HCT116 (cell line): ENCODE measurements around the gene ERBB2. TPM values are rescaled to one million over a fixed set of nuclear protein-coding genes. Genes with fewer than 3 reads are reported as not detected.

Experiments used
- ATAC-seq: fragments of 200-7000 bp; cut with Tn5 transposase; 2 replicates; pipeline ENCODE4 v1.9.1; 2020; ENCODE audit warnings: mild to moderate bottlenecking, moderate library complexity
- BruUV-seq: library from RNA; stranded (reverse); fragments of 400-500 nt; replicated peaks from 2 replicates; lab custom pipeline; 2021; lab: Mats Ljungman, UMichigan
- CTCF ChIA-PET: fragments of 300-600 bp; sonication (Branson Sonifier 250); formaldehyde crosslinking; loops from one replicate; lab custom pipeline; 2021; ENCODE audit warnings: antibody characterized with exemption; lab: Charles Lee
- POLR2A ChIA-PET: fragments of 300-600, 350-600 bp; sonication (Branson Sonifier 250); formaldehyde crosslinking; loops from one replicate; lab custom pipeline; 2021; ENCODE audit warnings: antibody characterized with exemption; lab: Charles Lee
- RAD21 ChIA-PET, 2 experiments: fragments of 300-600 bp; sonication (Branson Sonifier 250); formaldehyde crosslinking; loops; one replicate each; lab custom pipeline; 2023; ENCODE audit warnings: low total read pairs in 2 of 2; ENCODE audit not compliant: uncharacterized antibody in 2 of 2, unreplicated experiment in 2 of 2, low non-redundant PET in 1 of 2; lab: Charles Lee
- DNase-seq: peaks from one replicate; pipeline ENCODE4 v3.0.0-alpha.2; 2010; ENCODE audit warnings: low read depth, low spot score
- H2AFZ ChIP-seq: fragments of 200-600 bp; shearing (Covaris generic), sonication (generic); 2 replicates; pipeline ENCODE4 v1.6.1; 2017; ENCODE audit warnings: low read depth, mixed run types, mixed read lengths, antibody characterized with exemption, low read length; ENCODE audit not compliant: poor library complexity, severe bottlenecking
- H3K27ac ChIP-seq: 2 replicates; pipeline ENCODE4 v1.5.1; 2012; ENCODE audit warnings: low read depth, low read length
- H3K27me3 ChIP-seq: fragments of 200-600 bp; sonication (generic); 2 replicates; pipeline ENCODE4 v1.6.1; 2016; ENCODE audit warnings: mixed run types, low read length, mixed read lengths; ENCODE audit not compliant: insufficient read depth
- H3K36me3 ChIP-seq, 2 experiments: fragments of 200-500 bp in 1 of 2; fragments of 200-600 bp in 1 of 2; sonication (Bioruptor generic) in 1 of 2; sonication (generic) in 1 of 2; 2 replicates each; pipeline versions ENCODE4 v1.5.1 to v1.6.1; 2014 to 2016; ENCODE audit warnings: low read length in 2 of 2, inconsistent platforms in 1 of 2, mixed read lengths in 1 of 2, mixed run types in 1 of 2; ENCODE audit not compliant: insufficient read depth in 2 of 2, control insufficient read depth in 1 of 2
- H3K4me1 ChIP-seq, 2 experiments: fragments of 200-600 bp in 1 of 2; sonication (generic) in 1 of 2; 2 replicates each; pipeline versions ENCODE4 v1.5.1 to v1.6.1; 2012 to 2017; ENCODE audit warnings: low read length in 2 of 2, inconsistent platforms in 1 of 2, mild to moderate bottlenecking in 1 of 2, mixed read lengths in 1 of 2, mixed run types in 1 of 2, moderate library complexity in 1 of 2; ENCODE audit not compliant: insufficient read depth in 2 of 2, control insufficient read depth in 1 of 2
- H3K4me2 ChIP-seq: fragments of 200-600 bp; sonication (generic); 2 replicates; pipeline ENCODE4 v1.6.1; 2017; ENCODE audit warnings: mixed run types, low read length, mixed read lengths
- H3K4me3 ChIP-seq, 2 experiments: fragments of 200-600 bp in 1 of 2; sonication (generic) in 1 of 2; replicated peaks in 1 of 2; 2 replicates each; pipeline ENCODE4 v1.5.1; 2011 to 2016; ENCODE audit warnings: low read length in 2 of 2, control low read depth in 1 of 2, low read depth in 1 of 2, mild to moderate bottlenecking in 1 of 2, mixed read lengths in 1 of 2, mixed run types in 1 of 2
- H3K79me2 ChIP-seq: fragments of 200-600 bp; sonication (generic); 2 replicates; pipeline ENCODE4 v1.6.1; 2017; ENCODE audit warnings: mild to moderate bottlenecking, mixed run types, low read length, moderate library complexity, mixed read lengths; ENCODE audit not compliant: insufficient read depth
- H3K9ac ChIP-seq: fragments of 200-600 bp; sonication (generic); 2 replicates; pipeline ENCODE4 v1.6.1; 2016; ENCODE audit warnings: low read length, mixed read lengths
- H3K9me2 ChIP-seq: fragments of 200-600 bp; sonication (generic), shearing (Covaris generic); 2 replicates; pipeline ENCODE4 v1.6.1; 2017; ENCODE audit warnings: mixed run types, mild to moderate bottlenecking, moderate library complexity; ENCODE audit not compliant: insufficient read depth
- H3K9me3 ChIP-seq, 2 experiments: fragments of 200-500 bp in 1 of 2; fragments of 200-600 bp in 1 of 2; sonication (Bioruptor generic) in 1 of 2; sonication (generic) in 1 of 2; 2 replicates each; pipeline ENCODE4 v1.6.1; 2014 to 2017; ENCODE audit warnings: low read length in 2 of 2, mixed read lengths in 2 of 2, inconsistent platforms in 1 of 2, low read depth in 1 of 2, mild to moderate bottlenecking in 1 of 2, mixed run types in 1 of 2, moderate library complexity in 1 of 2; ENCODE audit not compliant: control insufficient read depth in 1 of 2, insufficient read depth in 1 of 2
- H4K20me1 ChIP-seq: fragments of 200-600 bp; sonication (generic), shearing (Covaris generic); 2 replicates; pipeline ENCODE4 v1.6.1; 2017; ENCODE audit warnings: mixed run types, mild to moderate bottlenecking, moderate library complexity; ENCODE audit not compliant: insufficient read depth
- CBX3 ChIP-seq: IDR thresholded peaks from 2 replicates; pipeline ENCODE4 v1.6.1; 2012; ENCODE audit warnings: low read depth
- CEBPB ChIP-seq: IDR thresholded peaks from 2 replicates; pipeline ENCODE4 v1.6.1; 2012; ENCODE audit warnings: low read depth
- ELF1 ChIP-seq: IDR thresholded peaks from 2 replicates; pipeline ENCODE4 v1.6.1; 2012; ENCODE audit warnings: low read depth, borderline replicate concordance
- EZH2 ChIP-seq: fragments of 200-600 bp; sonication (generic); IDR thresholded peaks from 2 replicates; pipeline ENCODE4 v1.6.1; 2017; ENCODE audit warnings: antibody characterized with exemption, mixed run types
- EZH2phosphoT487 ChIP-seq: fragments of 200-600 bp; IDR thresholded peaks from 2 replicates; pipeline ENCODE4 v1.6.1; 2018; ENCODE audit warnings: antibody characterized with exemption, borderline replicate concordance
- FOSL1 ChIP-seq: IDR thresholded peaks from 2 replicates; pipeline ENCODE4 v1.6.1; 2012; ENCODE audit warnings: low read depth
- JUND ChIP-seq: IDR thresholded peaks from 2 replicates; pipeline ENCODE4 v1.6.1; 2012
- POLR2A ChIP-seq: IDR thresholded peaks from 2 replicates; pipeline ENCODE4 v1.7.0; 2011; ENCODE audit warnings: borderline replicate concordance; ENCODE audit not compliant: insufficient read depth, insufficient read length; ENCODE audit errors: extremely low read depth
- RAD21 ChIP-seq: IDR thresholded peaks from 2 replicates; pipeline ENCODE4 v1.6.1; 2012; ENCODE audit warnings: low read depth, mild to moderate bottlenecking
- SIN3A ChIP-seq: IDR thresholded peaks from 2 replicates; pipeline ENCODE4 v1.6.1; 2012; ENCODE audit warnings: low read depth
- SP1 ChIP-seq: IDR thresholded peaks from 2 replicates; pipeline ENCODE4 v1.6.1; 2012; ENCODE audit warnings: low read depth
- YY1 ChIP-seq: IDR thresholded peaks from 2 replicates; pipeline ENCODE4 v1.6.1; 2011; ENCODE audit warnings: low read length, low read depth, moderate library complexity, mild to moderate bottlenecking; ENCODE audit not compliant: insufficient replicate concordance; ENCODE audit errors: extremely low read depth
- ZFX ChIP-seq: fragments of 450-650 bp; IDR thresholded peaks from 2 replicates; pipeline ENCODE4 v1.6.1; 2017
- ZNF274 ChIP-seq: fragments of 200-500 bp; sonication (Bioruptor generic); IDR thresholded peaks from 2 replicates; pipeline ENCODE4 v1.6.1; 2014; ENCODE audit warnings: mild to moderate bottlenecking, low read depth, low read length, inconsistent platforms
- intact Hi-C: fragments of 100-400 bp; cut with micrococcal nuclease; formaldehyde crosslinking; loops from 2 replicates; pipeline ENCODE4 v1.10.0; 2022
- total RNA-seq: library from RNA; stranded (reverse); gene quantifications from one replicate; pipeline ENCODE4 v1.2.1, GENCODE V29; 2021; ENCODE audit not compliant: unreplicated experiment
- TF ChIP-seq, protein P1 (sequence below): IDR thresholded peaks from 2 replicates; pipeline ENCODE4 v1.6.1; 2012
- TF ChIP-seq, protein P2 (sequence below): IDR thresholded peaks from 2 replicates; pipeline ENCODE4 v1.6.1; 2012; ENCODE audit warnings: low read depth

ERBB2 gene
- total RNA-seq, 1 experiment from 2014 or later = 75.8 TPM

DNA sequence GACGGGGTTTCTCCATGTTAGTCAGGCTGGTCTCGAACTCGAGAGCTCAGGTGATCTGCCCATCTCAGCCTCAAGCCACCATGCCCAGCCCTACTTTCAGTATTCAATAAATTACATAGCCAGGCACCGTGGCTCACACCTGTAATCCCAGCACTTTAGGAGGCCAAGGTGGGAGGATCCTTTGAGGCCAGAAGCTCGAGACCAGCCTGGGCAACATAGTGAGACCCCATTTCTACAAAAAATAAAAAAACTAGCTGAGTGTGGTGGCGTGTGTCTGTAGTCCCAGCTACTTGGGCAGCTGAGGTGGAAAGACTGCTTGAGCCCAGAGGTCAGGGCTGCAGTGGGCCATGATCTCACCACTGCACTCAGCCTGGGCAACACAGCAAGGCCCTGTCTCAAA, 22.2 kb downstream of the ERBB2 start:
- intact Hi-C loops = no loop called here
- DNase-seq (no peak), ATAC-seq (no peak)
- no peak overlapping the region for H2AFZ ChIP-seq
- ChIA-PET RAD21 (no interaction called here), POLR2A (no interaction called here), CTCF (interaction anchor here (1.2 kb wide), 1 partner anchor 100 kb away, joined by 3 read pairs; no protein-coding TSS in a partner anchor)
- no peak overlapping the region for H3K4me3 ChIP-seq
- no peak overlapping the region for H3K9ac ChIP-seq
- H3K79me2 ChIP-seq = no peaks in the 10 kb centered on the region
- H3K9me2 ChIP-seq = no peaks in the 10 kb centered on the region
- peaks cover 7 to 11% of the 10 kb centered on the region in 2 experiments; a peak in 1 of 4 replicates for H3K36me3 ChIP-seq
- no peaks in the 10 kb centered on the region for H3K9me3 ChIP-seq
- no peak for TF ChIP-seq ZFX
- TF ChIP-seq CBX3 = no peak
- no peak for TF ChIP-seq SP1
- TF ChIP-seq ZNF274 = no peak
- no peak for TF ChIP-seq YY1
- TF ChIP-seq EZH2phosphoT487 = no peak
- TF ChIP-seq FOSL1 = no peak
- TF ChIP-seq POLR2A = no peak
- TF ChIP-seq SIN3A = no peak
- TF ChIP-seq, protein P1, sequence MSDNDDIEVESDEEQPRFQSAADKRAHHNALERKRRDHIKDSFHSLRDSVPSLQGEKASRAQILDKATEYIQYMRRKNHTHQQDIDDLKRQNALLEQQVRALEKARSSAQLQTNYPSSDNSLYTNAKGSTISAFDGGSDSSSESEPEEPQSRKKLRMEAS = no peak
- TF ChIP-seq RAD21 = no peak
- no peak for TF ChIP-seq JUND
- no peak for TF ChIP-seq ELF1
- TF ChIP-seq, protein P2, sequence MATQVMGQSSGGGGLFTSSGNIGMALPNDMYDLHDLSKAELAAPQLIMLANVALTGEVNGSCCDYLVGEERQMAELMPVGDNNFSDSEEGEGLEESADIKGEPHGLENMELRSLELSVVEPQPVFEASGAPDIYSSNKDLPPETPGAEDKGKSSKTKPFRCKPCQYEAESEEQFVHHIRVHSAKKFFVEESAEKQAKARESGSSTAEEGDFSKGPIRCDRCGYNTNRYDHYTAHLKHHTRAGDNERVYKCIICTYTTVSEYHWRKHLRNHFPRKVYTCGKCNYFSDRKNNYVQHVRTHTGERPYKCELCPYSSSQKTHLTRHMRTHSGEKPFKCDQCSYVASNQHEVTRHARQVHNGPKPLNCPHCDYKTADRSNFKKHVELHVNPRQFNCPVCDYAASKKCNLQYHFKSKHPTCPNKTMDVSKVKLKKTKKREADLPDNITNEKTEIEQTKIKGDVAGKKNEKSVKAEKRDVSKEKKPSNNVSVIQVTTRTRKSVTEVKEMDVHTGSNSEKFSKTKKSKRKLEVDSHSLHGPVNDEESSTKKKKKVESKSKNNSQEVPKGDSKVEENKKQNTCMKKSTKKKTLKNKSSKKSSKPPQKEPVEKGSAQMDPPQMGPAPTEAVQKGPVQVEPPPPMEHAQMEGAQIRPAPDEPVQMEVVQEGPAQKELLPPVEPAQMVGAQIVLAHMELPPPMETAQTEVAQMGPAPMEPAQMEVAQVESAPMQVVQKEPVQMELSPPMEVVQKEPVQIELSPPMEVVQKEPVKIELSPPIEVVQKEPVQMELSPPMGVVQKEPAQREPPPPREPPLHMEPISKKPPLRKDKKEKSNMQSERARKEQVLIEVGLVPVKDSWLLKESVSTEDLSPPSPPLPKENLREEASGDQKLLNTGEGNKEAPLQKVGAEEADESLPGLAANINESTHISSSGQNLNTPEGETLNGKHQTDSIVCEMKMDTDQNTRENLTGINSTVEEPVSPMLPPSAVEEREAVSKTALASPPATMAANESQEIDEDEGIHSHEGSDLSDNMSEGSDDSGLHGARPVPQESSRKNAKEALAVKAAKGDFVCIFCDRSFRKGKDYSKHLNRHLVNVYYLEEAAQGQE = no peak
- no peak for TF ChIP-seq CEBPB
- TF ChIP-seq EZH2 = no peak
- H3K4me2 ChIP-seq = no peak overlapping the region
- BruUV-seq = no TSS peak
- H3K27ac ChIP-seq = no peak overlapping the region
- peaks cover 3 to 9% of the 10 kb centered on the region in 2 experiments; a peak in 2 of 4 replicates for H3K4me1 ChIP-seq
- no peaks in the 10 kb centered on the region for H4K20me1 ChIP-seq
- no peaks in the 10 kb centered on the region for H3K27me3 ChIP-seq
